ENCODE measurements around the gene WNK4. TPM values are rescaled to one million over a fixed set of nuclear protein-coding genes. Genes with fewer than 3 reads are reported as not detected.

WNK4 gene
- total RNA-seq, 1 donor from 2014 or later, result not detected

- no peak for DNase-seq (ENCODE audit: low spot score)
Measured at GRCh38 chr17:42833767-42834422, 53.5 kb downstream of the WNK4 start.

DNA sequence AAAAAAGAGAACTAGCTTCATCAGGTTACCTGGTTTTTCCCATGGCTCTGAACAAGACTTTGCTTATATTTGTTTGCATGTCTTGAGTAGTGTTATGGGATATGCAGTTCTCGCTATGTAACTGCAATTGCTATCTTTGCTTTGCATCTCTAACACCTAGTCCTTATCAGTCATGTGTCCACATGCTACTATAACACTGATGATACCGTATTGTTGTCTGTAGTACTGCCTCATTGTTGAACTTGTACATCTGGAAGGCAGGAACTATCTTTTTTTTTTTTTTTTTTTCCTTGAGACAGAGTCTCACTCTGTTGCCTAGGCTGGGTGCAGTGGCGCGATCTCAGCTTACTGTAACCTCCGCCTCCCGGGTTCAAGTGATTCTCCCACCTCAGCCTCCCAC is 55.3 kb downstream of the WNK4 start:
- no peak for DNase-seq (ENCODE audit: low spot score)

- no peak for DNase-seq (ENCODE audit: low spot score)
Measured at GRCh38 chr17:42841975-42842685, 61.7 kb downstream of the WNK4 start.

- DNase-seq (ENCODE audit: low spot score), result no peak
Measured at GRCh38 chr17:42843358-42843934, 63.0 kb downstream of the WNK4 start.

DNA sequence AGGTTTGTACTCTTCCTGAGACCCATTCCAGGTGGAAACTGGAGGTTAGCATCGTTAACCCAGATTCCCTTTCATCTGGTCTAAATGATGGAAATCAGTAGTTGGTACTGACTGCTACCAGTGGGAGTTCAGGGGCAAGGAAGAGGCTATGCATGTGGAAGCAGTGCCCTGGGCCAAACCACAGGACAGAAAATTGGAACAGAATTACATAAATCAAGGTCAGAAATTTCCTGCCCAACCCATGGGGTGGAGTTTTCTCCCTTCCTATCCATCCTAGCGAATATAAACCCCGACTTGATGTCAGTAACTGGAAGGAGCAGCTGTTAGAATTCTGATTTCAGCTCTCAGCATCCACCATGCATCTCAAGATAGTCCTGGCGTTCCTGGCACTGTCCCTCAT is 63.9 kb downstream of the WNK4 start, which contains the start of gene AOC2:
Gene AOC2, plus strand, starts transcription at position 310 of the 400 bp plus-strand sequence. Its CDS starts 47 bp downstream, at position 357.
- no peak for DNase-seq (ENCODE audit: low spot score)

DNA sequence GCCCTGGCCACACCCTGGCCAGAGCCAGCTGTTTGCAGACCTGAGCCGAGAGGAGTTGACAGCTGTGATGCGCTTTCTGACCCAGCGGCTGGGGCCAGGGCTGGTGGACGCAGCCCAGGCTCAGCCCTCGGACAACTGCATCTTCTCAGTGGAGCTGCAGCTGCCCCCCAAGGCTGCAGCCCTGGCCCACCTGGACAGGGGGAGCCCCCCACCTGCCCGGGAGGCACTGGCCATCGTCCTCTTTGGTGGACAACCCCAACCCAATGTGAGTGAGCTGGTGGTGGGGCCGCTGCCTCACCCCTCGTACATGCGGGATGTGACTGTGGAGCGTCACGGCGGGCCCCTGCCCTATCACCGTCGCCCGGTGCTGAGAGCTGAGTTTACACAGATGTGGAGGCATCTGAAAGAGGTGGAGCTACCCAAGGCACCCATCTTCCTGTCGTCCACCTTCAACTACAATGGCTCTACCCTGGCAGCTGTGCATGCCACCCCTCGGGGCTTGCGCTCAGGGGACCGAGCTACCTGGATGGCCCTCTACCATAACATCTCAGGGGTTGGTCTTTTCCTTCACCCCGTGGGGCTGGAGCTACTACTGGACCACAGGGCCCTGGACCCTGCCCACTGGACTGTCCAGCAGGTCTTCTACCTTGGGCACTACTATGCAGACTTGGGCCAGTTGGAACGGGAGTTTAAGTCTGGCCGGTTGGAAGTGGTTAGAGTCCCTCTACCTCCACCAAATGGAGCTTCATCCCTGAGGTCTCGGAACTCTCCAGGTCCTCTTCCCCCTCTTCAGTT is 64.5 kb downstream of the WNK4 start:
- DNase-seq (ENCODE audit: low spot score), result peak; percentile 85

- DNase-seq (ENCODE audit: low spot score), result peak; percentile 71
Measured at GRCh38 chr17:42845556-42845917, 65.1 kb downstream of the WNK4 start.

- peak; percentile 82 for DNase-seq (ENCODE audit: low spot score)
Measured at GRCh38 chr17:42845918-42846593, 65.6 kb downstream of the WNK4 start.

Small RNA genes within 50 kb of the gene (microRNA-seq; reads per million reads assigned to microRNA genes)
- gene MIR6781 (ENCODE audit: borderline number of aligned reads), result not detected

Other genes with a start within 250 kb of the WNK4 start
- gene NAGLU, start 244.4 kb upstream of the WNK4 start, total RNA-seq, result 58.7 TPM
- gene HSD17B1, start 227.7 kb upstream of the WNK4 start, total RNA-seq, result 3.2 TPM
- gene COASY, start 218.5 kb upstream of the WNK4 start, total RNA-seq, result 57.3 TPM
- 50.6 TPM for gene MLX, start 213.5 kb upstream of the WNK4 start, total RNA-seq
- gene PSMC3IP, start 202.9 kb upstream of the WNK4 start, total RNA-seq, result 2.2 TPM
- gene RETREG3, start 171.2 kb upstream of the WNK4 start, total RNA-seq, result 63.9 TPM
- gene TUBG1, start 170.9 kb upstream of the WNK4 start, total RNA-seq, result 45.2 TPM
- 17.6 TPM for gene TUBG2, start 121.3 kb upstream of the WNK4 start, total RNA-seq
- gene PLEKHH3, start 103.6 kb upstream of the WNK4 start, total RNA-seq, result 16.8 TPM
- 1.2 TPM for gene CCR10, start 98.8 kb upstream of the WNK4 start, total RNA-seq
- 3.7 TPM for gene CNTNAP1, start 98.1 kb upstream of the WNK4 start, total RNA-seq
- gene EZH1, start 35.6 kb upstream of the WNK4 start, total RNA-seq, result 50.5 TPM
- 58.2 TPM for gene RAMP2, start 19.4 kb upstream of the WNK4 start, total RNA-seq
- 41.1 TPM for gene VPS25, start 7.2 kb upstream of the WNK4 start, total RNA-seq
- gene COA3, start 18.1 kb downstream of the WNK4 start, total RNA-seq, result 56.7 TPM
- gene CNTD1, start 18.3 kb downstream of the WNK4 start, total RNA-seq, result not detected
- 82.0 TPM for gene BECN1, start 43.7 kb downstream of the WNK4 start, total RNA-seq
- 144 TPM for gene PSME3, start 52.8 kb downstream of the WNK4 start, total RNA-seq
- 10.5 TPM for gene AOC2, start 64.0 kb downstream of the WNK4 start, total RNA-seq
- gene AOC3, start 70.6 kb downstream of the WNK4 start, total RNA-seq, result 528 TPM
- gene G6PC1, start 120.2 kb downstream of the WNK4 start, total RNA-seq, result not detected
- 39.2 TPM for gene AARSD1, start 183.8 kb downstream of the WNK4 start, total RNA-seq
- not detected for gene PTGES3L, start 199.5 kb downstream of the WNK4 start, total RNA-seq
- 10.6 TPM for gene RUNDC1, start 200.0 kb downstream of the WNK4 start, total RNA-seq
- gene RPL27, start 217.8 kb downstream of the WNK4 start, total RNA-seq, result 838 TPM
- 33.5 TPM for gene IFI35, start 226.2 kb downstream of the WNK4 start, total RNA-seq
- 315 TPM for gene VAT1, start 241.8 kb downstream of the WNK4 start, total RNA-seq
- 0.45 TPM for gene RND2, start 244.6 kb downstream of the WNK4 start, total RNA-seq

Measured in mesenteric fat pad (tissue), 1 donor.